ENCODE data around the gene MVB12B. TPM values are rescaled to one million over a fixed set of nuclear protein-coding genes. Genes with fewer than 3 reads are reported as not detected.

MVB12B gene
- total and polyA plus RNA-seq, 2 of the 8 experiments (the other 6 are each of a cell fraction or from before 2014, with no cell fraction given): 2.6 to 5.0 TPM

GRCh38 chr9:126521976-126522590 is 195.5 kb downstream of the MVB12B start:
- Histone ChIP-seq H2BK120ac (replicated peaks; ENCODE audit: low read depth, low read length) (no peak overlapping the region), H2BK5ac (ENCODE audit: low read depth, low read length) (no peak overlapping the region), H3K23me2 (ENCODE audit: low read depth, low read length) (no peaks in the 10 kb centered on the region), H3K4ac (replicated peaks; ENCODE audit: insufficient read length, low read depth, low read length) (no peak overlapping the region), H2BK15ac (ENCODE audit: low read length) (0 out of 2 replicates have a peak overlapping the region, but pooled peaks have one; percentile 22), H3K4me1 (replicated peaks in 1 of 4; ENCODE audit: control insufficient read depth in 3 of 4, insufficient read depth in 4 of 4, low read length in 3 of 4) (peaks cover 0 to 3% (median 1%) of the 10 kb centered on the region in 4 experiments; a peak in 4 of 7 replicates), H3K56ac (replicated peaks; ENCODE audit: insufficient read length, low read depth, low read length) (no peak overlapping the region), H3K27me3 (replicated peaks in 1 of 4; ENCODE audit: control insufficient read depth in 3 of 4, extremely low read depth in 1 of 4, insufficient read depth in 3 of 4, low read length in 3 of 4) (peaks cover 0 to 5% (median 3%) of the 10 kb centered on the region in 4 experiments; a peak in 4 of 7 replicates), H3K4me3 (ENCODE audit: extremely low read depth in 1 of 4, insufficient read depth in 2 of 4, low read depth in 3 of 4, low read length in 4 of 4) (no peak overlapping the region), H3K18ac (ENCODE audit: extremely low read depth, low read length) (no peak overlapping the region), H4K20me1 (replicated peaks in 1 of 2; ENCODE audit: control insufficient read depth in 1 of 2, insufficient read depth in 2 of 2, low read length in 2 of 2) (no peaks in the 10 kb centered on the region), H2BK20ac (ENCODE audit: low read length) (no peak overlapping the region), H3K23ac (ENCODE audit: insufficient read length) (no peak overlapping the region), H3K14ac (ENCODE audit: insufficient read length) (no peak overlapping the region), H4K91ac (replicated peaks; ENCODE audit: insufficient read length, low read length) (peak overlapping the region; percentile 17), H3K79me1 (ENCODE audit: low read depth, low read length) (no peaks in the 10 kb centered on the region; the same call in 1 of the 2 replicates), H2AFZ (ENCODE audit: low read length) (no peak overlapping the region), H3K27ac (ENCODE audit: low read depth, low read length) (no peak overlapping the region), H3K9ac (replicated peaks in 1 of 4; ENCODE audit: extremely low read depth in 1 of 4, low read depth in 3 of 4, low read length in 3 of 4) (no peak overlapping the region), H3K4me2 (ENCODE audit: insufficient read depth in 1 of 2, low read depth in 2 of 2, low read length in 2 of 2) (no peak overlapping the region), H3K79me2 (ENCODE audit: control insufficient read depth in 1 of 2, insufficient read depth in 2 of 2, low read length in 2 of 2) (no peaks in the 10 kb centered on the region), H4K5ac (ENCODE audit: insufficient read length, low read depth, low read length) (no peak overlapping the region), H3K9me3 (ENCODE audit: insufficient read depth in 2 of 2, low read depth in 1 of 2, low read length in 1 of 2) (no peaks in the 10 kb centered on the region), H2AK5ac (ENCODE audit: low read depth, low read length) (no peak overlapping the region), H3K36me3 (ENCODE audit: control insufficient read depth in 2 of 4, insufficient read depth in 4 of 4, low read length in 3 of 4) (no peaks in the 10 kb centered on the region), H2BK12ac (ENCODE audit: low read depth, low read length) (no peak overlapping the region), H4K8ac (ENCODE audit: extremely low read depth, insufficient read depth, low read length) (peak overlapping the region; percentile 8; the same call in 1 of the 2 replicates)
- FAIRE-seq (no peak), DNase-seq (ENCODE audit: low read depth in 1 of 2, low spot score in 2 of 2) (no peak)
- POLR2A ChIA-PET (ENCODE audit: partially characterized antibody): interaction anchor here (1.2 kb wide), 1 partner anchor 14 kb away, joined by 3 read pairs; no protein-coding TSS in a partner anchor
- TF ChIP-seq KDM1A (IDR thresholded peaks at IDR 0.05; ENCODE audit: borderline replicate concordance, low read length) (peak; percentile 27; the same call in 1 of the 2 replicates), MAX (IDR thresholded peaks at IDR 0.05) (no peak)
- CTCF ChIA-PET (ENCODE audit: partially characterized antibody): interaction anchor here (1.6 to 24.3 kb wide), 5 partner anchors 8 to 31 kb away, joined by 6 to 343 read pairs (median 11); no protein-coding TSS in a partner anchor
- WGBS, 2 experiments (ENCODE audit: extremely low coverage in 1 of 2, insufficient coverage in 1 of 2, insufficient read length in 1 of 2, insufficient replicate concordance in 2 of 2, low coverage in 1 of 2, low lambda C conversion rate in 2 of 2, missing lambda C conversion rate in 1 of 2): 96% methylated on average over 10 of the region's 10 CpGs; no CpG with 5 or more reads in 1 of the 2 experiments
